Measurements from ENCODE around the gene ZNF416. TPM values are rescaled to one million over a fixed set of nuclear protein-coding genes. Genes with fewer than 3 reads are reported as not detected.

ZNF416 gene
- total RNA-seq, 2 donors from 2014 or later, result 4.8 to 5.6 TPM

DNA sequence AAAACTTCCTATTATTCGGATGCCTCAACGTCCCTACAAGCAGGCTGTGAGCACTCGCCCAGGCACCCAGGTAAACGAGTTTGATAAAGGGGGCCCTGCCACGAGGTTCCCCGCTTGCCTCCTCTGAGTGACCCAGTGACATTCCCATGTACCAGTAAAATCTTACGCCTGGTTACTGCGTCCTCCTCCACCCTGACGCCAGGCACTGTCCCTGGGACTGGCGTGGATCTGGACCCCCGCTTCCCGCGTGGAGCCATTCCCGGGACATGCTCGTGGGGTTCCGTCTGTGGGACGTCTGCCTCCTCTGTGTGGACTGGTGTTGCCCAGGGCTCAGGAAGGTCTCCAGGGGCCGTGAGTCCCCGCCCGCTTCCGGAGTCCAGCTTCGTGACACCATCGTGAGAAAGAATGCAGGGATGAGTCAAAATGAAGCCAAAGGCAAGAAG, 18.6 kb downstream of the ZNF416 start:
- WGBS, result 18% methylated on average over 23 of the region's 23 CpGs
- Histone ChIP-seq H3K4me3 (peak overlapping the region; percentile 65 to 82), H3K36me3 (peaks cover 3 to 10% of the 10 kb centered on the region in 2 donors), H3K27me3 (replicated peaks; ENCODE audit: insufficient read depth) (no peaks in the 10 kb centered on the region), H3K27ac (peak overlapping the region; percentile 68), H3K4me1 (replicated peaks) (no peaks in the 10 kb centered on the region), H3K9me3 (no peaks in the 10 kb centered on the region)
- TF ChIP-seq POLR2A (IDR thresholded peaks at IDR 0.05) (no peak), CTCF (IDR thresholded peaks at IDR 0.05) (no peak), POLR2AphosphoS5 (IDR thresholded peaks at IDR 0.05) (no peak)
- no peak for DNase-seq (ENCODE audit: low spot score)
- intact Hi-C loops (cut with DNase I), result no loop called here

DNA sequence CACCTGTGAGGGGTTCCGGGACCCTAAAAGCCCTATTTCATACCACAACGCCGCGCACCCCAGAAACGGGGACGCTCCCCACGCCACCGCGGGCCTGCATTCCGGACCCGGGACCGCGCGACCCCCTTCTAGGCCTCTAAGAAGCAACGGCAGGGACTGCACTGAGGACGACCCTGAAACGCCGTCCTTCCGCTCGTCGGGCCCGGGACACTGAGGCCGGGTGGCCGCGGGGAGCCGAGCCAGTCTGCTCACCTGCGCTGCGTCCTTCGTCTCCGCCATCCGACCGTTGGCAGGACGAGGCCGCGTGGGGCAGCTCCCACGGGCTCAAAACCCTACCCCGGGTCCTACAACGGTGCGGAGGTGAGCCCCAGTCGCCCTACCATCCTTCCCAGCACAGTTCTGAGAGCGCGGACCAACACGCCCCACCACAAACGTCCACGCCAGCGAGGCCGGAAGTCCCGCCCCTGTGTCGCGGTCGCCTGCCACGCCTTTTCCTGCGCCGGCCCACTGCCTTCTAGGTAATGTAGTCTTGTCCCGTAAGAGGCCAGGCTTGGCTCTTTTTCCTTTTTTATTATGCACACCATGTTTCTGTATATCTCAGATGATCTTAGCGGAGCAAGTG, 19.2 kb downstream of the ZNF416 start, which contains the start of gene ZNF550:
ZNF550 (minus strand) TSS at position 460 of the 622 bp plus-strand sequence; CDS start at position 279, 181 bp downstream.
- no peaks in the 10 kb centered on the region for H3K4me1 ChIP-seq (replicated peaks)
- WGBS, result 0% methylated on average over 53 of the region's 56 CpGs
- H3K9me3 ChIP-seq, result no peaks in the 10 kb centered on the region
- H3K27me3 ChIP-seq (replicated peaks; ENCODE audit: insufficient read depth), result no peaks in the 10 kb centered on the region
- H3K4me3 ChIP-seq, result peak within 1 kb of the TSS; percentile 65 to 82
- intact Hi-C loops (cut with DNase I), result no loop called here
- peaks cover 5 to 14% of the 10 kb centered on the region in 2 donors for H3K36me3 ChIP-seq
- TF ChIP-seq CTCF (IDR thresholded peaks at IDR 0.05) (no peak), POLR2A (IDR thresholded peaks at IDR 0.05) (peak; percentile 64), POLR2AphosphoS5 (IDR thresholded peaks at IDR 0.05) (peak; percentile 94)
- peak within 1 kb of the TSS; percentile 68 for H3K27ac ChIP-seq
- DNase-seq (ENCODE audit: low spot score), result peak; percentile 89

DNA sequence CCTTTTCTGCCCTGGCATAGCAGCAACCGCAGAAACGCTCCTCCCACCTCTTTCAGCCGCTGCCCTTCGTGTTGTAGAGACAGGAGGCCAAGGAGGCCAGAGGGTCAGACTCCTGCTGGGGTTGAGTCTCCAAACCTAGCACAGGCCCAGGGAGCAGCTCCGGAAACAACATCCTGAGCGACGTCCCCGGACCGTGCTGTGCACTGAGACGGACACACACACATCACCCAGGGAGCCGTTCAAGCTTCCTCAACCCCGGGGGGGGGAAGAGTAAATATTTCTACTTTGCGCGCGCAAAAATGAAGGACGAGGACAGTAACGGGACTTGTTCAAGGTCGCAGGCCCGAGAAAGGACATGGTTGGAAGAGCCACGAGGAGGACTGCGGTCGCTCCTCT, 19.7 kb downstream of the ZNF416 start:
- Histone ChIP-seq H3K4me1 (replicated peaks) (no peaks in the 10 kb centered on the region), H3K9me3 (no peaks in the 10 kb centered on the region), H3K4me3 (peak overlapping the region; percentile 65 to 82), H3K27me3 (replicated peaks; ENCODE audit: insufficient read depth) (no peaks in the 10 kb centered on the region), H3K36me3 (peaks cover 8 to 19% of the 10 kb centered on the region in 2 donors), H3K27ac (peak overlapping the region; percentile 68)
- TF ChIP-seq POLR2AphosphoS5 (IDR thresholded peaks at IDR 0.05) (no peak), CTCF (IDR thresholded peaks at IDR 0.05) (no peak), POLR2A (IDR thresholded peaks at IDR 0.05) (no peak)
- WGBS, result 0% methylated on average over 22 of the region's 22 CpGs
- intact Hi-C loops (cut with DNase I), result no loop called here
- no peak for DNase-seq (ENCODE audit: low spot score)

DNA sequence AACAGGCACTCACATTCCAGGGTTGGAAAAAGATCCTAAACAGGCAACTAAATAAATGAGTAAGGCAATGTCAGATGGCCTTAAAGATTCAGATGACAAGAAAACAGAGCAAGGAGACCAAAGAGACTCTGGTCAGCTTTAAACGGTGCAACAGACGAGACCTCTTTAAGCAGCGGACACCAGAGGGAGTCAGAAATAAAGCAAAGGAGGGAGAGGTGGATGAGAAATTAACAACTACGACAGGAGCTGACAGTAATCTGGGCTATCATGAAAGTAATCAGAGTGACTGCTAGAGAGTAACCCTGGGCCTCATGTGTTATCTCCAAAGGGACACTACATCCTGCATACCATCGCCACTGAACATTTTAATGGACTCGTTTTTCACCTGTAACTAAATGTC, 20.2 kb downstream of the ZNF416 start:
- H3K4me1 ChIP-seq (replicated peaks), result no peaks in the 10 kb centered on the region
- peak overlapping the region; percentile 65 to 82 for H3K4me3 ChIP-seq
- WGBS, result 20% methylated on average over 6 of the region's 6 CpGs
- peak overlapping the region in 1 of 2 donors; percentile 68 for H3K27ac ChIP-seq
- intact Hi-C loops (cut with DNase I), result no loop called here
- no peak for DNase-seq (ENCODE audit: low spot score)
- H3K36me3 ChIP-seq, result peaks cover 8 to 21% of the 10 kb centered on the region in 2 donors
- H3K27me3 ChIP-seq (replicated peaks; ENCODE audit: insufficient read depth), result no peaks in the 10 kb centered on the region
- H3K9me3 ChIP-seq, result no peaks in the 10 kb centered on the region
- no peak for TF ChIP-seq POLR2AphosphoS5 (IDR thresholded peaks at IDR 0.05)
- no peak for TF ChIP-seq POLR2A (IDR thresholded peaks at IDR 0.05)
- no peak for TF ChIP-seq CTCF (IDR thresholded peaks at IDR 0.05)

DNA sequence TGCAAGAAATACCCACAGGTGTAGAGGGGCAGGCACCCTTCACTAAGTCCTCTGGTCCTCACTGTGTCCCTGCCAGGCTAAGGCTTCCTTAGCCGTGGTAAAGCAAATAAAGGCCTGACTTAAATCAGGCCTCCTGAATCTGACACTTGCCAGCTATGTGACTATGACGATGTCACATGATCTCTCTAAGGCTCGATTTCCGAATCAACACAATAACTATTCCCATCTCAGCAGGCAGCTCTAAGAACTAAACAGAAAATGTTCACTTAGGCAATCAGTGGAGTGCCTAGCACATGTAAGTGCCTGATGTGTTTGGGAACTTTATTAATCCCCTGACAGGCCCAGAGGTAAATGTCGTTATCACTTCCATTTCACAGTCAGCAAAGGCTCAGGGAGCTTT, 21.1 kb downstream of the ZNF416 start:
- no peaks in the 10 kb centered on the region for H3K4me1 ChIP-seq (replicated peaks)
- H3K27me3 ChIP-seq (replicated peaks; ENCODE audit: insufficient read depth), result no peaks in the 10 kb centered on the region
- peaks cover 10 to 24% of the 10 kb centered on the region in 2 donors for H3K36me3 ChIP-seq
- no peak for TF ChIP-seq POLR2AphosphoS5 (IDR thresholded peaks at IDR 0.05)
- no peak for TF ChIP-seq POLR2A (IDR thresholded peaks at IDR 0.05)
- TF ChIP-seq CTCF (IDR thresholded peaks at IDR 0.05), result no peak
- no peak overlapping the region for H3K4me3 ChIP-seq
- H3K9me3 ChIP-seq, result no peaks in the 10 kb centered on the region
- intact Hi-C loops (cut with DNase I), result no loop called here
- no peak for DNase-seq (ENCODE audit: low spot score)
- H3K27ac ChIP-seq, result no peak overlapping the region
- WGBS, result 69% methylated on average over 5 of the region's 5 CpGs
